Hepatocyte (in vitro differentiated cells): ENCODE measurements around the gene TSPAN31.

ENCODE experiments used
- CTCF ChIP-seq: fragments of 200-600 bp; sonication (generic); IDR thresholded peaks from 2 replicates; pipeline ENCODE4 v1.5.1; 2016; ENCODE audit warnings: antibody characterized with exemption, mild to moderate bottlenecking; ENCODE audit not compliant: poor library complexity
- EZH2 ChIP-seq: fragments of 200-600 bp; sonication (generic); IDR thresholded peaks from 2 replicates; pipeline ENCODE4 v1.6.1; 2016; ENCODE audit warnings: antibody characterized with exemption, mild to moderate bottlenecking, borderline replicate concordance

- no peak for TF ChIP-seq CTCF
- TF ChIP-seq EZH2: no peak
These were observed 30.9 kb downstream of the TSPAN31 start for GRCh38 chr12:57775563-57776246.
